Ovary (tissue), 3 donors: Measurements from ENCODE around the gene VPS33B.

Source experiments
- CTCF ChIP-seq, 3 donors: fragments of 450-650 bp in 2 of 3; fragments of 200-600 bp in 1 of 3; IDR thresholded peaks; one replicate each; pipeline versions ENCODE4 v1.5.1 to v1.8.0; 2016 to 2022; ENCODE audit warnings: antibody characterized with exemption in 3 of 3, mild to moderate bottlenecking in 1 of 3
- EP300 ChIP-seq: sonication (generic); formaldehyde crosslinking; IDR thresholded peaks from one replicate; pipeline ENCODE4 v1.6.1; 2017; ENCODE audit warnings: antibody characterized with exemption
- POLR2A ChIP-seq: fragments of 450-650 bp; IDR thresholded peaks from one replicate; pipeline ENCODE4 v1.6.1; 2017; ENCODE audit warnings: antibody characterized with exemption, mild to moderate bottlenecking, moderate library complexity
- donor health status: DM: no; HTN: no; CAD: no.

GRCh38 chr15:90968434-90968833 lies 54.0 kb downstream of the VPS33B start:
- TF ChIP-seq CTCF (IDR thresholded peaks at IDR 0.05) (no peak), POLR2A (no peak), EP300 (no peak)
